ENCODE data around the gene CITED1.
A peak's percentile ranks its signal among the peaks of the same experiment; 100 is the strongest.
"Not testable (repeated sequence)": the region's sequence is repeated elsewhere in the genome, so short reads cannot be mapped to it uniquely, and the experiment has no call there.

Gene CITED1, protein sequence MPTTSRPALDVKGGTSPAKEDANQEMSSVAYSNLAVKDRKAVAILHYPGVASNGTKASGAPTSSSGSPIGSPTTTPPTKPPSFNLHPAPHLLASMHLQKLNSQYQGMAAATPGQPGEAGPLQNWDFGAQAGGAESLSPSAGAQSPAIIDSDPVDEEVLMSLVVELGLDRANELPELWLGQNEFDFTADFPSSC

DNA sequence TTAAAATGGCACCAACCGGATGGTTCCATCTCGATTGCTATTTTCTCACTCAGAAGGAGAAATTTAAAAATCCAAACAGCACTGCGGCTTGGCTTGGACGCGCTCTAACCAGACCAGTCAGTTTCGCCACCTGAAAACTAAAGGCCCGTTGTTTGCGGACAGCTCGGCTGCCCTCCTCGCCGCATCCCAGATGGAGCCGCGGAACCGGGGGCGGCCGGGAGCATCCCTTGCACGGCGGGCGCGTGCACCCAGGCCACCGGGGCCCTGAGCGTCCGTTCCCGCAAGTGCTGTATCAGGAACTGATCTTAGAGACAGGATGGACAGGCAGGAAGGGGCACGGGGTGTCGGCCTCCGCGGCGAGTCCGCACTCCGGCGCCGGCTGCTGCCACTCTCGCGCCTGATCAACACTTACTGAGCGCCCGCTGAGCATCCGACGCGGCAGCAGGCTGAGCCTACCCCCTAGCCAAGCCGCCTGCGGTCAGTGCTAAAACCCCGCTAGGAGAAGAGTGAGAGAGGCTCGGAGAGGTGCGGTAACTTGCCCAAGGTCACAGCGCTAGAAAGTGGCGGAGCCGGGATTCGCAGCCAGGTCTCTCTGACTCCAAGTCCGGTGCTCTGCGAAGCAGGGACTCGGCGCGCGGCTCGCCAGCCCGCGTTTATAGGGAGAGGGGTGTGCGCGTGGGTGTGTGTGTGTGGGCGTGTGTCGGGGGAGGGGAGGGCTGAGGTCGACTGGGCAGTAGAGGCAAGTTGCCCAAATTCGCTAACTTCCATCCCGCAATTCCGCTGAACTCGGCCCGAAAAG, at the start of gene CITED1:
CITED1 (minus strand) TSS at position 629 of the 799 bp plus-strand sequence. CDS start 3,045 bp downstream, outside the sequence.
- DNase-seq: no peak

DNA sequence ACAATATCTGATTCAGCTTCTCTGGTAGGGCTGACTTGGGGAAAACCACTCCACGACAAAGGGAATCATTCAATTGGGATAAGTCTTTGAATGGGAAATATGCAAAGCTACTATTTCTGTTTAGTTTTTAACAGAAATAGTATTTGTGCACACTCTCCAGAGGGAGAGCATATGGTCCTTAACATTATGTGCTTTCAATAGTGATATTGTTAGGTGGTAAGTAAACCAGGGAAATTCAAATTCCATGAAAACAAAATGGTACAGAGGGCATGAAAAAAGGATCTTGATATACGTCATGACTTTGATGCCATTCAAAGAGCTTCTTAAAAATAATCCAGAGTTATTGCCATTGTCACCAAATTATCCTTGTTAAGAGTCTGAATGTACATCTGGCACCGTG, 47.1 kb upstream of the CITED1 start:
- DNase-seq: no peak

DNA sequence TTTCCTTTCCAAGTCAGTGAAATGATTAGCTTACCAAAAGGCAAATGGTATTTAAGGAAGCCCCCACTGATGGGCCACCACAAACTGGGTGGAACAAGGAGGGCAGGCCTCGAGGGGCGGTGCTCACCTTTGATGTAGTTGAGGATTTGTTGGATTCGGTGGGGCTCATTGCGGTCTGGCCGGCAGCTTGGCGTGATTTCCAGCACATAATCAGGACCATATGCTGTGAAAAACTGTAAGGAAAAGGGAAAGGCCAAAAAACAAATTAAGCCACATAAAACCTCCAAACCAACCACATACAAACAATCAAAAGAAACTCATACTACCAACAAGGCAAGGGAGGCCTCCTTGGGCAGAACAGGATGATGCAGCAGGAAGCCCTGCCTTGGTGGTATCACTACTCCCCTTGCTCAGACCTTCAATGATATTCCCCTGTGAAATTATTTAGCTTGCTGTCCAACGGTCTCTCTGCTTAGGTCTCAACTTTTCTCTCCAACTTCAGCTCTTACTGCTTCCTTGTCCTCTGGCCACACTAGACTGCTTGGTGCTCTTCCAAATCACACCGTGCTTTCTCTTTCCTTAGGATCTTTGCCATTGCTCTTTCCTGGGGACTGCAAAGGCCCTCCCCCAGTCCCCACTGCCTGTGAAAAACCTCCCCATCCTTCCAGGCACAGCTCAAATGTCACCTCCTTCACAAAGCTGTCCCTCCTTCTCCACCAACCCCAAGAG, 46.1 kb upstream of the CITED1 start:
- DNase-seq: peak; percentile 66

DNA sequence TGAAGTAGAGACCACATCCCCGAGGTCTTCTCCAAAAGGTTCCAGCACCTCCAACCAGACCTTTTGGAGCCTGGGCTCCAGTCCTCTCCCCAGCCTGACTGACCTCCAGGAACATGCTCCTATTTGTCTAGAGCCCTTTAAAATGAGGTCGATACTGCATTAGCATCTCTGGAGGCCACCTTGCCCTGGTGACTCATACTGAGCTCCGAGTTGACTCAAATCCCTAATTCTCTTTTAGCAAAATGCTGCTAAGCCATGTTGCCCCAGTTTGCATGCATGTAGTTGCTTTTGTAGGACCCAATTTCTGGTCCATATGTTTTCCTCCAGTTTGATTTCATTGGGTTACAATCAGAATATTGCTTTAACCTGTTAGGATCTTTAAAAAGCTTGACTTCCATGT, 43.5 kb upstream of the CITED1 start:
- DNase-seq: no peak

DNA sequence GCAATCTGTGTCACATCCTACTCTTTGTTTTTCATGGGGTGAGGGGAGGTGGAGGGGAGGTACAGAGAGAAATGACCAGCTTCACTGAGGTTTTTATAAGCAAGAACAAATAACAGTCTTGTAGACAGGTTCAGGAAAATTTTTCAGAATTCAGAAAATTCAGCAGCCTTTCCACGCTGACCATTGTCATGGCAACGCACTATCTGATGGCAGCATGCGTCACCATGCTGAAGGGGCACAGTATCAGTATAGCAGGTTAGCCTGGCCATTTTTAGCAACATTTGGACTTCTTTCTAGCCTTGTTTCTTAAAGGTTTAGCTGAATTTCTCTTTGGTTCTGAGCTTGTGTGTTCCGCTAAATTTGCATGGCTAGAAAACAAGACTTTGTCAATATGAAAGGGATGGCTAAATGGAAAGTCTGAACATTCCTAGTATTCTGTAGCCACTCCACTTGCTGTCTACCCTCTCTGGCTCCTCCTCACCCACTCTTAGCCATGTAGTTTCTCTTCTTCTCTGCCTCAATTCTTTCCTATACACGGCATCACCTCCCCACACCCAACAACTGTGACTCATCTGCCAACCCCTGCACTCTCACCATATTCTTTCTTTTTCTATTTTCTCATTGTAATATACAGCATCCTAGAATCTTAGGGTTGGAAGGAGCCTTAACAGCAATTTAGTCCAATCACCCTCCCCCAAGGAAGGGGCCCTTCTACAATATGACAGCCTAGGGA, 42.7 kb upstream of the CITED1 start:
- DNase-seq: no peak

DNA sequence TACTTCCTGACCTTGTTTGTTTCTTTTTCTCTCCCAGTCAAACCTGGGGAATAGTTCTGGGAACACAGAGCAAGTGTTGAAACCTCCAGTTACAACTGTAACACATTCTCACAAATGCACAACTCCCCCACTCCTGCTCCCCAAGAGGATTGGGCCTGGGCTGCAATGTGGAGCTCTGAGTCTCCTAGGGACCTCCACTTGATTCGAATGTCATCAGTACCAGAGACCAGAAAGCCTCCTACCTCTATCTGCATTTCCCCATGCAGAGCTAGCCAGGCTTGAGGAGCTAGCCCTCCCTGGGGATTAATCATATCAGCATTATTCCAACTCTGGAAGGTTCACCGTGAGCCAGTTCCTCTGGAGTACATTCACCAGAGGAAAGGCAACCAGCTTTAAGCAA, 41.7 kb upstream of the CITED1 start:
- no peak for DNase-seq

DNA sequence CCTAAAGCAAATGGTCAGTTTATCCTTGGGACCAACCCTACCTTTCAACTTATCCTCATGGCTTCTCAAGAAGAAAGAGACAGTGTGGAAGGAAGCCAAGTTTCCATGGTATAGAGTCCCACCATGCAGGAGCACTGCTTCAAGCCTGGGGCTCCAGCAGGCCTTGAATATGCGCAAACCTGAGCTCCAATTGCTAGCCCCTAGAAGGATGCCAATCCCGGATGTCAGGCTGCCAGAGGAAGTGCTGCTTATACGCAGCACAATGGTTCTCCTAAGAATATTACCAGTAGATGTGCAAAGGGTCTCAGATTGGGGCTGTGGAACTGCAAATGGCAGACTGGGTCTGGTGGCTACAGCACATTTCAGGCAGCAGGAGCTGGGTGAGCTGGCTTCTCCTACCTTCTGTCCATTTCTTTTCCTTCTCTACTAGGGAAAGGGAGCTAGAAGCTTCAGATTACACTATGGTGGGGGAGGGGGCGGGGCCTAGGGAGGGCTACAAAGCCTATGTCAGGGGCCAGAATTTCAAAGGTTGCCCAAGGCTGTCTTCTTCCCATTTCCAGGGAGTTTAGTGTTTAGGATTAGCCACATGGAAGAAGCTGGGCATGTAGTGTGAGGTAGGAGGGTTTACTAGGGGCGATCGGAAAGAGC, 40.7 kb upstream of the CITED1 start:
- no peak for DNase-seq

DNA sequence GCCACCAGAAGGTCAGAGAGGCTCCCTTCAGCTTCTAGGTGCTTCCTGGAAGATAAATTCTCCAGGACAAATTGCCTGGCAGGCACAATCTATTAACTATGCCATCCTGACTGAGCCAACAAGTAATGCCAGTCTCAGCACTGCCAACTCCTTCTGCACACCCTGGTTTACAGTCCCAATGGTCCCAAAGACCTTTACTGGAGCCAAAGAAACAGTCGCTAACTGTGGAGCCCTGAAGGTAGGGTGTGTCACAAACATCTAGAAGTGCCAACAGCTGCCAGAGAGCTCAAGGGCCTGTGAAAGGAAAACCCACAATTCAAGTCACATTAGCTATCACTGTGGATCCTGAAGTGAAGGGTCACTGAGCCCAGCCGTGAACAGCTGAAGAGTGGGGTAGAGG, 34.9 kb upstream of the CITED1 start:
- DNase-seq: no peak

DNA sequence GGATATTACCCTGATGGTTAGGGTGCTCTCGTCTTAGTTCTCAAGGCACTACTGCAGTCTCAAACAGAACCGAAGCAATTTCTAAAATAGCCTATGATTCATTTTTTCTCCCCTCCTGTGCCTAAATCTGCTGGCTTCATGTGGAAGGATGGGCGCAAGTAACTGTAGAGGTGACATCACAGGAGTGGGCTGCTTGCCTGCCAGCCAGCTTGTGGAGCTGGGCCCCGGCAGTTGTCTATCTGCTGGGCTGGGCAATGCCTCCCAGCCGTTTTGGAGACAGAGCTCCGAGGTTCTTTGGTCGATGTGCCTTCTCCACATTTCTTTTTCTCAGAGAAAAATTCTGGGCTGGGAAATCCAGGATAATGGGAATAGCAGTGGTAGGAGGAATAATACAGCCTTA, 34.3 kb upstream of the CITED1 start:
- no peak for DNase-seq

DNA sequence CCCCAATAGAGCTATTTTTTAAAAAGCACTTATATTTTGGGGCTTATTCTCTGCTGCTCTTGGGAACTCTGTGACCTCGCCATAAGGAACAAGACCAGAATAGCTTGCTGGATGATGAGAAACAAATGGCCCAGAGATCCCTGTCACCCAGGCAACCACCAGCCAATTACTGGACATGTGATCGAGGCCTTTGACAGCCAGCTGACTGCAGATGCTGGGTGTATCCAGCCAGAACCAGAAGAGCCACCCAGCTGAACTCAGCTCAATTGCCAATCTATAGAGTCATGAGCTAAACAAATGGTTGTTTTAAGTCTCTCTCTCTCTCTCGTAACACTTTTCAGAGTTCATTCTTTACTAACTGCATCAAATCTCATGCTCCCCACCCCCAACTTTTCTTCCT, 24.4 kb upstream of the CITED1 start:
- no peak for DNase-seq

DNA sequence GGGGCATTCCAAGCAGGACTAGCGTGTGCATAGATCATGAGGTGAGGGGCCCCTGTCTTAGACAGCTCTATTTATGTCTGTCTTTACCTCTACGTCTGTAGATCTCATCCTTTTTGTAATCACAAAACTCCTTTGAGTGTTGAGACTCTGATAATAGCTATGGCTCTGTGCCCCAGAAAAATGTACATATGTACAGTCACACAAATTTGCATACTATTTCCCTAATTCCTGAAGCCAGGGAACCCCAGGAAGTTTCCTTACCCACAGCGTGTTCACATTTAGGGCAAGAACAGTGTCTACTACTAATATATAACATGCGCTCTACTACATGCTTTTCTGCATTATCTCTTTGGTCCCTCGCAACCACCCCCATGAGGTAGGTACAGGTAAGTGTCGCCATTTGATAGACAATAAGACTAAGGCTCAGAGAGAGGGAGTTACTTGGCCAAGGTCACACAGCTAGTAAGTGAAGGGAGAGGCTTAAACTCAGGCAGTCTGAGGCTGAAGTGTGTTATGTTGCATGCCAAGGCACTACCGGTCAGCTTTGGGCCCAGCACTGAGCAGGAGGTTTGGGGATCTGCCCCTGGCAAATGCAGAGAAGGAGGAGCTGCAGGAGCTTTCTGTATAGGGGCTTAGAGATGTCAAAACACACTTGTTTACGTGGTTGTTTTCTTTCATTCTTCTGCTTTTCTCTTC, 21.0 kb upstream of the CITED1 start:
- no peak for DNase-seq

DNA sequence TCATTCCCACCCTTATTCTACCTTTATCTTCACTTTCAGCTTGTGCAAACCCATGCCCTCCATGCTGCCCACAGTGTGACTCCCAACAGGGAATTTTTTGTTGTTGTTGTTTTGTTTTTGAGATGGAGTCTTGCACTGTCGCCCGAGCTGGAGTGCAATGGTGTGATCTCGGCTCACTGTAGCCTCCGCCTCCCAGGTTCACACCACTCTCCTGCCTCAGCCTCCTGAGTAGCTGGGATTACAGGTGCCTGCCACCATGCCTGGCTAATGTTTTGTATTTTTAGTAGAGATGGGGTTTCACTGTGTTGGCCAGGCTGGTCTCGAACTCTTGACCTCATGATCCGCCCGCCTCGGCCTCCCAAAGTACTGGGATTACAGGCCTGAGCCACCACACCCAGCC, 13.9 kb upstream of the CITED1 start:
- not testable (repeated sequence) for DNase-seq

DNA sequence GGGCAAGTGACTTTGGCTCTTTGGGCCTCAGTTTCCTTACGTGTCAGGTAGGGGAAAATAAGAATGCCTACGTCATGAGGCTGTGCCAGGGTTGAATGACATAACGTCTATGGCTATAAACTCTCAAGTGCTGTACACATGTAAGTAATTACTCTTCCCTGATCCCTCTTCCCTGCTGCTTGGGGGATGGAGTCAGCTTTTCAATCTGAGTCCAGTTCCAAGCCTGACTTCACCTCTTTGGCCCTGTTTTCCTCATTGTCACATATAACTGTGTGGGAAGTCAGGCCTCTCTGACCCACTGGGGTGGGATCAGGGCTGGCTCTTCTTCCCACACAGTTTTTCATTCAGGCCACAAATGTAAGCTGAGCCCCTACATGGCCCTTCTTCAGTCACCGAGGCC, 11.4 kb upstream of the CITED1 start:
- no peak for DNase-seq

DNA sequence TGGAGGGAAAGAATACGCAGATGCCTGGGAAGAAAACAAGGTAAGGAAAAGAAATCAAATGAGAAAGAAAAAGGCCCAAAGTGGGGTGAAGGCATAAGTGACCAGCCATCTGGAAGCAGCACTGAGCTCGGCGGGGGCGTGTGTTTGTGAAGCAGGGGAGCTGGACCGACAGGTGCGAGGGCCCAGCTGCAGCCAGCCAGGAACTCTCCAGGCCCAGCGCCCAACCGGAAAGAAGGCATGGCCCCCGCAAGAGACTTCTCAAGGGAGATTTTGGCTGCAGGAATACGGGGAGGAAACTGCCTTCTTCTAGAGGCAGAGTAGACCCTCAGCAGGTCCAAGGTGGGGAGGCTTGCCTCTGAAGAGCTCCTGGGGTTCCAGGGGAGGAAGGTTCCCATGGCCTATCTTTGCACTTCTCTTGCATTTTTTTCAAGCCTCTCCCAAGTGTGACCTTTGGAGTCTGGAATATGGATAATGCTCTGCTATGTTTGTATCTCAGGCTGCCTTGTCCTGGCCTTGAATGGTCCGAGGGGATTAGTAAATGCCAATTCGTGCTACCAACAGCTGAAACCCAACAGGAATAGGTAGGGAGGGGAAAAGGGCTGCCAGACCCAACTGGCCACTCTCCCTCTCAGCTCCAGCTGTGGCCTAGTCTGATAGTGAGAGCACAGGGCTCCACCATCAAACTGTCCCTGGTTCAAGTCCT, 10.8 kb upstream of the CITED1 start:
- no peak for DNase-seq

DNA sequence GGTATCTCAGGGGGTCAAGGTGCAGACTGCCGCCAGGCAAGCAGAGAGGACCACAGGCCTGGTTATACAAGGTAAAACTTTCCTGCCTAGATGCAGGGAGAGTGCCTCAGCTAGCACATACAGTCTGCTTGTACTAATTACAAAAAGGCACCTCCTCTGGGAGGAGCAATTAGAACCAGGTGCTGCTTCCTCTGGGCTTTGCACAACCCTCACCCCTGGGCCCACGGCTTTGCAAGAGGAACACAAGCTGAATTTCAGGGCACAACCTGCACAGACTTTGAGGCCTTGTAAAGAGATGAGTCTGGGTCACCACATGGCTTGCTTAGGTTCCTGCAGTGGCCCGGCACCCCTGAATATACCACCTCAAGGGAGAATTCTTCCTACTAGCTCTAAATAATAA, 9.2 kb upstream of the CITED1 start:
- no peak for DNase-seq

DNA sequence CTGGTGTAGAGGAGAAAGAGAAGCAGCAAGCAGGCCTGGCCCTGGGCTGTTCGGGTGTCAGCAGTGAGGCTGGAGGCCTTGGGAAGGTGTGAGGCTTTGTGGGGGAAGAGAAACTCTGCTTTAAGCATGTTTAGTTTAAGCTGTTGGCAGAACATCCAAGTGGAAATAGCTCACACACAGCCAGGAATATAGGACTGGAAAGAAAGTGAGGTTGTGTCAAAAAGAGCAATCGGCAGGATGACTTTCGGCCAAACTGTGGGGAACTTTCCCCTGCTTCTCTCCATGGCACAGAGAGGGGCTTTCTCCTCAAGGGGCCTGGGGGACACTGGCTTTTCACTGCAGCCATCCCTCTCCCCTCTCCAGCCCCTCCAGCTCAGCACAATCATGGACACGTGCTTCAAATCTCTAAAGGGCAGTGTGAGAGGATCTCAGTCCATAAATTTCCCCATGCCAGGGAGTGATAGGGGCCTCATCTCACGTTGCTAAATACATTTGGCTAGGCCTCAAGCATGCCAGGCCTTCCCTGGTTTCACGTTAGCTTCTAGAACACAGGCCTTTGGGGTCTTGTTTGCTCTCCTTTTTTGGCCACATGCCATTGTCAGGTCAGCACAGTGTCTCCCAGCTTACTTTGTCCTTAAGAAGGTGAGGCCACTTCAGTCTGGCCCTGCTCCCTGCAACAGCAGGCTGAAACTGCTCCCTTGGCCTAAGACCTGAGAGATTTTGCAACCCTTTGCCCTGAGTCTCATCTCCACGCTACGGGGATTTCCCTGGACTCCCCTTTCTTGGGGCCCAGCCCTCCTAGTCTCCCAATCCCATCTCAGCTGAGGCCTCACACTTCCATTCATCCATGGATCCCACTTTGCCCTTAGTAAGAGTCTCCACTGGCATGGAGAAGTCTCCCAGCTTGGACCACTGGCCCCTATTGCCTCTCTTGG, 8.3 kb upstream of the CITED1 start:
- DNase-seq: no peak

DNA sequence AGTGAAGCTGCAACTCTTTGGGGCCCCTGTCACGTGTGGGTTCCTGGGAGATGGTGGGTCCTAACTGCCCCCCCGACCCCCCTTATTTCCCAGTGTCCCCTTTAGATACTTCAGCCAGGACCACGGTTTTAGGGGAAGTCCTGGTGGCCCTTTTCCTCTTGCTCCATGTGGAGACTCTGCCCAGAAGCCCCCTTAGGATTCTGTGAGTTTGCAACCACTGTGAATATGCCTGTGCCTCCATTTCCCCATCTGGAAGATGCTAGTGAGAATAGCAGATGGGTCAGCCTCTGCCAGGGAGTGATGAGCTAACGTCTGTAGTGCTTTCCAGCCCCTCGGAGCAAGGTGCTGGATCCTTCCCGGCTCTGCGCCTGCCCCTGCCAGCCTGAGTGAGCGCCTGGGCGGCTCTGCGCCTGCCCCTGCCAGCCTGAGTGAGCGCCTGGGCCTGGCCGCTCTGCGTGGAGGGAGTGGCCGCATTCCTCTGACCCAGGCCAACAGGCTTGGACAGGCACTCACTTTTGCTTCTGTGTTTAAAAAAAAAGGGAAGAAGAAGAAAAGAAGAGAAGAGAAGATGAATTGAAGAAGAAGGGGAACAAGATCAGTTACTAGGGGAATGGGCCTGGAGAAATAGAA, 6.7 kb upstream of the CITED1 start:
- DNase-seq: no peak

DNA sequence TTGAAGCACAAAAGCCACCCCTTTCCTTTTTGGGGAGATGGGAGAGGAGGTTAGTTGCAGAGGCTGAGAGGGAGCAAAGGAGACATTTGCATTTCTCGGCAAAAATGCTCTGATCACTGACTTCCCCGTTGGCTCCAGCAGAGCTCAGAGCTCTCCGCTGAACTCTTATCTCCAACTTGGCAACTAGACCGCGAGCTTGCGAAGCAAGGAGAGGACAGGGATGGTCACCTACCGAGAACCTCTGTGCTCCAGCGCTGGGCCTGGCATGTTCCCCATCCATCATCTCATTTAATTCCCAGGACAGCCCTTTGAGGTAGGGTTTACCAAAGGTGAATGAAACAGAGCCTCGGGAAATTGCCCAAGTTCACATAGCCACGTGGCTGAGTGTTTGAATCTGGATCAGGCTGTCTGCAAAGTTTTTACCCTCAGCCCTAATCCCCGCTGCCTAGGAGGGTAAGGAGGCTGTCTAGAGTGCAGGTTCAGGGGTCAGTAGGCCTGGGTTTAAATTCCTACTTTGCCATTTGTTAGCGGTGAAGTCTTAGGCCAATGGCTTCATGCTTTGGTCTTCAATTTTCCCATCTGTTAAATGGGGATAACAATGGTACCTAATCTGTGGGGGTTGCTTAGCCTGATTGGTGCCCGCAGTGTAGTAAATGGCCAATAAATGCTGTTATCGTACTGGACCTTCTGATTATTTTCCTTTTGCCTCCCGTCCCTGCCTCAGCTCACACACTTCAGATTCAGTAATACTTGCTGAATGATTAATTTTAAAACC, 3.8 kb upstream of the CITED1 start:
- DNase-seq: no peak
